Kidney epithelial cell (primary cell): ENCODE data around the gene SF3B6. TPM values are rescaled to one million over a fixed set of nuclear protein-coding genes. Genes with fewer than 3 reads are reported as not detected.

Experiments
- DNase-seq: peaks from one replicate; pipeline ENCODE4 v3.0.0-alpha.2; 2010; ENCODE audit warnings: low read depth
- H3K27me3 ChIP-seq: 2 replicates; pipeline ENCODE4 v1.6.0; 2011; ENCODE audit warnings: low read length; ENCODE audit not compliant: control insufficient read depth, insufficient read depth
- H3K36me3 ChIP-seq: 2 replicates; pipeline ENCODE4 v1.5.1; 2011; ENCODE audit warnings: low read length; ENCODE audit not compliant: control insufficient read depth, insufficient read depth
- H3K4me3 ChIP-seq: 2 replicates; pipeline ENCODE4 v1.5.1; 2011; ENCODE audit warnings: low read depth, mild to moderate bottlenecking, control low read depth, low read length
- total RNA-seq: library from RNA; depleted of rRNA; stranded (reverse); fragments of >200 nt; gene quantifications from 2 replicates; pipeline ENCODE4 v1.2.3, GENCODE V29; 2015
- TF ChIP-seq, protein P1 (sequence below): IDR thresholded peaks from 2 replicates; pipeline ENCODE4 v1.5.1; 2011; ENCODE audit warnings: mild to moderate bottlenecking, moderate library complexity, low read length, control low read depth, inconsistent platforms; ENCODE audit not compliant: insufficient read depth, poor library complexity, severe bottlenecking

The SF3B6 gene, protein sequence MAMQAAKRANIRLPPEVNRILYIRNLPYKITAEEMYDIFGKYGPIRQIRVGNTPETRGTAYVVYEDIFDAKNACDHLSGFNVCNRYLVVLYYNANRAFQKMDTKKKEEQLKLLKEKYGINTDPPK
- 179 and 208 TPM in 2 replicates for total RNA-seq

- DNase-seq: peak; percentile 94
- TF ChIP-seq, protein P1, sequence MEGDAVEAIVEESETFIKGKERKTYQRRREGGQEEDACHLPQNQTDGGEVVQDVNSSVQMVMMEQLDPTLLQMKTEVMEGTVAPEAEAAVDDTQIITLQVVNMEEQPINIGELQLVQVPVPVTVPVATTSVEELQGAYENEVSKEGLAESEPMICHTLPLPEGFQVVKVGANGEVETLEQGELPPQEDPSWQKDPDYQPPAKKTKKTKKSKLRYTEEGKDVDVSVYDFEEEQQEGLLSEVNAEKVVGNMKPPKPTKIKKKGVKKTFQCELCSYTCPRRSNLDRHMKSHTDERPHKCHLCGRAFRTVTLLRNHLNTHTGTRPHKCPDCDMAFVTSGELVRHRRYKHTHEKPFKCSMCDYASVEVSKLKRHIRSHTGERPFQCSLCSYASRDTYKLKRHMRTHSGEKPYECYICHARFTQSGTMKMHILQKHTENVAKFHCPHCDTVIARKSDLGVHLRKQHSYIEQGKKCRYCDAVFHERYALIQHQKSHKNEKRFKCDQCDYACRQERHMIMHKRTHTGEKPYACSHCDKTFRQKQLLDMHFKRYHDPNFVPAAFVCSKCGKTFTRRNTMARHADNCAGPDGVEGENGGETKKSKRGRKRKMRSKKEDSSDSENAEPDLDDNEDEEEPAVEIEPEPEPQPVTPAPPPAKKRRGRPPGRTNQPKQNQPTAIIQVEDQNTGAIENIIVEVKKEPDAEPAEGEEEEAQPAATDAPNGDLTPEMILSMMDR: no peak
- Histone ChIP-seq H3K4me3 (peak within 1 kb of the TSS; percentile 85), H3K36me3 (no peaks in the 10 kb centered on the region), H3K27me3 (no peaks in the 10 kb centered on the region)
Measured at GRCh38 chr2:24075915-24076848, at the start of gene SF3B6. Gene SF3B6, minus strand, starts transcription at chr2:24076326. Its CDS starts 97 bp downstream, at chr2:24076229.

GRCh38 chr2:24123922-24124580 is 47.9 kb upstream of the SF3B6 start:
- TF ChIP-seq, protein P1: no peak
- DNase-seq: no peak
- Histone ChIP-seq H3K27me3 (no peaks in the 10 kb centered on the region), H3K36me3 (no peaks in the 10 kb centered on the region), H3K4me3 (peak overlapping the region; percentile 69)

DNA sequence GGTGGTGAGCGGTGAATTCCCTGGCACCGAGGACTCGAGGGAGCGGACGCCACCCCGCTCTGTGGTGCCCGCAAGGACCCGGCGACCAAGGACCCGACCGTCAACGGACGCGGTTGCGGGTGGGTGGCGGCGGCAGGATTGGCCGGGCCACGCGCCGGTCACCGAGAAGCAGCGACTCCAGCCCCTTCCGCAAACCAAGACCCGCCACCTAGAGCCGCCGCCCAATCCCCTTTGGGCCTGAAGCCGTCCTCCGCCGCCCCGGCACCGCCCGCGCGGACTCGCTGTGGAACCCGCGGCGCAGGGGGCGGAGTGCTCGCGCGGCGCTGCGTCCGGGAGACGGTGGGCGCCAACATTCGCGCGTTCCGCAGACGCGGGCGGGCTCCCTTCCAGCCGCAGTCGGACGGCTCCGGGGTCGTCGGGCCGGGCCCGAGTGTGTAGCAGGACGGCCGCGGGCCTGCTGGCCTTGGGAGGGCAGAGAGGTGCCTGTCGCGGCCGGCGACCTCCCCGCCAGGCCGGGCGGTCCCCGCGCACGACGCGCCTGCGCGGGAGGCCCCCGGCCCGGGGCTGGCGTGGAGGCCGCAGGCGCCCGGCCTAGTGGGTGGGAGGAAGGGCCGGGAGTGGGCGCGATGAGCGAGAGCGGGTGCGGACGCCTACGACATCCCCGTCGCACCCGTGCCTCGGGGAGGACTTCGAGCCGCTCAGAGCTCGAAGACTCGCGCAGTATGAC is 47.2 kb upstream of the SF3B6 start, which contains the start of the genes FAM228B and PFN4:
TSS of gene FAM228B (plus strand) at position 275 of the 727 bp plus-strand sequence. CDS start 893 bp downstream, outside the sequence.
TSS of gene PFN4 (minus strand) at position 140 of the 727 bp plus-strand sequence. CDS start 799 bp downstream, outside the sequence.
- H3K36me3 ChIP-seq: no peaks in the 10 kb centered on the region
- H3K27me3 ChIP-seq: no peaks in the 10 kb centered on the region
- H3K4me3 ChIP-seq: peak within 1 kb of the TSS; percentile 69
- no peak for DNase-seq
- TF ChIP-seq, protein P1: no peak

DNA sequence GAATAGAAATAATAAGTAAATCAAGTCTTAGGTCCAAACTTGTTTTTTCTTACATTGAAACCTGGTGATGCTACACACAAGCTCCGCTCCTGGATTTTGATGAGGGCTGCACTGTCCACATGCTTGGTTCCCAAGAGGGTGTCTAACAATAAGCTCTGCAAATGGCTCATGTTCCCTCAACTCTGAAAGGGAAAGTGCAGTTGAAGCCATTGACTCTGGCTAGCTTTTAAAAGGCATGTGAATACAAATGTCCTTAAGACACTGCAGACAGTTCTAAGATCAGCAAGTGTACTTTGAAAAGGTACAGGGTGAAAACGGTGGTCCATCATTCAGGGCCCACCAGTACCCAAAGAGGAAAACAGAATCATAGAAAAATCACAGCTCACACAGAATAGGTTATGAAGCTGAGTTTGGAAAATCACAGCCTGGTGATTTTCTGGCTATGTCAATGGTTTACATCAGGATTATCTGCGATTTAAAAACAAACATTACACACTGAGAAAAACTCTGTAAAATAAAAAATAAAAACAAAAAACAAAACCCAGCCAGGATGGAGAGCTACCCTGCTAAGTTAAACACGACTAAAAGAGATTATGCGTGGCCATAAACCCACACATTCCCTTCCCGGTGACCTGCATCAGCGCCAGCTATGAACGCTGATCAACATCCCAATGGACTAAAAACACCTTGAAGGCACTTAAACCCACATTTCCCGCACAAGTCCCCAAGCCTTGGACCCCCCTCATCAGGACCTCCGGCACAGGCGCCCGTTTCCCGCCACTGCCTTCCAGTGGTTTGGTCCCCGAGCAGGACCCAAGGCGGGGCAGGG is 46.5 kb upstream of the SF3B6 start:
- no peaks in the 10 kb centered on the region for H3K27me3 ChIP-seq
- TF ChIP-seq, protein P1: no peak
- H3K36me3 ChIP-seq: no peaks in the 10 kb centered on the region
- H3K4me3 ChIP-seq: peak overlapping the region; percentile 69
- DNase-seq: no peak

GRCh38 chr2:24121469-24121868 is 45.3 kb upstream of the SF3B6 start:
- DNase-seq: no peak
- Histone ChIP-seq H3K4me3 (no peak overlapping the region), H3K36me3 (no peaks in the 10 kb centered on the region), H3K27me3 (no peaks in the 10 kb centered on the region)
- TF ChIP-seq, protein P1: no peak
